VCaP (cell line): ENCODE results near the gene KLK8.

Source experiments
- H3K27ac ChIP-seq: fragments of 450-650 bp; 2 replicates; pipeline ENCODE4 v1.5.1; 2017
- TF ChIP-seq, protein P1 (sequence below): fragments of 450-650 bp; conservative IDR thresholded peaks from 2 replicates; pipeline ENCODE4 v1.5.1; 2017; ENCODE audit warnings: mild to moderate bottlenecking, moderate library complexity

The KLK8 gene

DNA sequence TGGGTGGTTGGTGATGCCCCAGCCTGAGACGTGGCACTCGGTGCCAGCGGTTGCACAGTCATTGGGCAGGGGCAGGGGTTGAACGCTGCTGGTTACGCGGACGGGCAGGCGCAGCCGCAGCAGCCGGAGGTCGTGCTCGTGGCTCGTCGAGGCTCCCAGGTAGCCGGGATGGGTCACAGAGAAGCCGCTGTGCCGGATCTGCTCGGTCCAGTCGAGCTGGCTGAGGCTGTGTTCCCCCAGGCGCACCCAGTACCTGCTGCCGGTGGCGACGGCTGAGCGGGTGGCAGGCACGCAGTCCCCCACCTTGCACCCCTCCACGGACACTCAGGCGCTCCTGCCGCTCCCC is 30.4 kb upstream of the KLK8 start:
- TF ChIP-seq, protein P1, sequence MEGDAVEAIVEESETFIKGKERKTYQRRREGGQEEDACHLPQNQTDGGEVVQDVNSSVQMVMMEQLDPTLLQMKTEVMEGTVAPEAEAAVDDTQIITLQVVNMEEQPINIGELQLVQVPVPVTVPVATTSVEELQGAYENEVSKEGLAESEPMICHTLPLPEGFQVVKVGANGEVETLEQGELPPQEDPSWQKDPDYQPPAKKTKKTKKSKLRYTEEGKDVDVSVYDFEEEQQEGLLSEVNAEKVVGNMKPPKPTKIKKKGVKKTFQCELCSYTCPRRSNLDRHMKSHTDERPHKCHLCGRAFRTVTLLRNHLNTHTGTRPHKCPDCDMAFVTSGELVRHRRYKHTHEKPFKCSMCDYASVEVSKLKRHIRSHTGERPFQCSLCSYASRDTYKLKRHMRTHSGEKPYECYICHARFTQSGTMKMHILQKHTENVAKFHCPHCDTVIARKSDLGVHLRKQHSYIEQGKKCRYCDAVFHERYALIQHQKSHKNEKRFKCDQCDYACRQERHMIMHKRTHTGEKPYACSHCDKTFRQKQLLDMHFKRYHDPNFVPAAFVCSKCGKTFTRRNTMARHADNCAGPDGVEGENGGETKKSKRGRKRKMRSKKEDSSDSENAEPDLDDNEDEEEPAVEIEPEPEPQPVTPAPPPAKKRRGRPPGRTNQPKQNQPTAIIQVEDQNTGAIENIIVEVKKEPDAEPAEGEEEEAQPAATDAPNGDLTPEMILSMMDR: no peak
- no peak overlapping the region for H3K27ac ChIP-seq

DNA sequence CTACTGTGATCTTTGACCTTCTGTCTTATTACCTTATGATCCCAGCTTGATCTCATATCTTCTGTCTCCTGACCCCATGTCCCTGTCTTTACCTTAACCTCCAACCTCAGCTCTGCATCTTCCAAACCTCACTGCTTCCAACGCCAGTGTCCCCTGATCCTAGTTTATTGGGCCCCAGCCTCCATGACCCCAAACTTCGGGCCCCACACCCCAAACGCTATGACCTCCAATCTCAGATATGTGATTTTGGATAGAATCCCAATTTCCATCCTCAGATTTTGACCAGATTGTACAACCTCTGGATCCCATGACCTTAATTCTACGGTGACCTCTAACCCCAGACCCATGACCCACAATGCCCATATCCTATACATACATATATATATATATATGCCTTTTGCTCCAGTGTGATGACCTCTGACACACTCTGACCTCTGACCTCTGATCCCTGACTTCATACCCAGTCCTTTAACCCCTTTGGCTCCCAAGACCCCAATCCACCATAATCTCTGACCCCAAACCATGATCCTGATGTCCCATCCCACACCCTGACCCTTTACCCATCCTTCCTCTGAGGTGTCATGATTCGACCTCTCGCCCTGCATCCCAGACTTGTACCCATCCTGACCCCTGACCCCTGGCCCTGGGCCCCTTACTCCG is 29.9 kb upstream of the KLK8 start:
- H3K27ac ChIP-seq: no peak overlapping the region
- TF ChIP-seq, protein P1: no peak

DNA sequence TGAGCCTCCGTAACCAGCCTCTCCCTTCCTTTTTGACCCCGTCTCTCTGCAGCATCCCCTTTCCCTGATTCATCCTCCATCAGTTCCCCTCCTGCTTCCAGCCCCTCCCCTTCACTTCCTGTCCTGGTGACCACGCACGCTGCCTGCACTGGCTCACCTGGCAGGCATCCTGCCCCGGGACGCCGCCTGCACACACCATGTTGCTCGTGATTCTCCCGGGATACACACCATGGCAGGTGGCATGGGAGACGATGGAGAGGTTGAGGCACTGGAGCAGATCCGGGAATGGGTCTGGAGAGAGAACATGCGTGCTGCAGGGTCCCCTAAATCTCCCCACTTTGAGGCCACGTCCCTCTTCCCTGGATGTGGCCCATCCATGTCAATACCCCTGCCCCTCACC is 29.2 kb upstream of the KLK8 start:
- TF ChIP-seq, protein P1: no peak
- no peak overlapping the region for H3K27ac ChIP-seq

DNA sequence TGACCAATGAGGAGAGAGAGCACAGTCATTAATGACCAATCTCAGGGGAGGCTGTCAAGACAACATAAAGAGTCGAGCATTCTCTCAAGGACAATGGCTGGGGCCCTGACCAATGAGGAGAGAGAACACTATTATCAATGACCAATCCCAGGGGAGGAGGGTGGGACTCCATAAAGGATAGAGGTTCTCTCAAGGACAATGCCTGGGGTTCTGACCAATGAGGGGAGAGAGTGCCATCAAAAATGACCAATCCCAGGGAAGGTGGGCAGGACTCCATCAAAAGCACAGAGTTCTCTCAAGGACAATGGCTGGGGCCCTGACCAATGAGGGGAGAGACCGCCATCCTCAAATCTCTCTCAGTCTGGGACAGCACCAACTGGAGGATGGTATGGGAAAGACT is 28.3 kb upstream of the KLK8 start:
- H3K27ac ChIP-seq: no peak overlapping the region
- TF ChIP-seq, protein P1: no peak

DNA sequence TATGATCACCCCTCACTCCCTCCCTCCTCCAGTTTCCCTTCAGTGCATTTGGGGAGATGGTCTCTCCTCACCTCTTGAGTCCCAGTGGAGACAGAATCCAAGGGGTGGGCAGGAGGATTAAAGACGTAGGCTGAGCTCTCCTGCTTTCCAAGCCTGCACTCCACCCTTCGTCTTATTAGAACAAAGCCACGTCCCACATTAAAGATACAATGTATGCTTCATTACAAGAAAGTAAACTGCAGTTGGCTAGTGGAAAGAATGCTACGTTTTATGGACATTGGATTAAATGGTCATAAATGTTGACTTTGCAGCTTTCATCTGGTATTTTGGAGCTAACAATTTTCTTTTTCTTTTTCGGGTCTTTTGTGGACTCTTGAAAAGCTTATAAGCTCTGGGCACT is 26.5 kb upstream of the KLK8 start:
- TF ChIP-seq, protein P1: no peak
- H3K27ac ChIP-seq: no peak overlapping the region

DNA sequence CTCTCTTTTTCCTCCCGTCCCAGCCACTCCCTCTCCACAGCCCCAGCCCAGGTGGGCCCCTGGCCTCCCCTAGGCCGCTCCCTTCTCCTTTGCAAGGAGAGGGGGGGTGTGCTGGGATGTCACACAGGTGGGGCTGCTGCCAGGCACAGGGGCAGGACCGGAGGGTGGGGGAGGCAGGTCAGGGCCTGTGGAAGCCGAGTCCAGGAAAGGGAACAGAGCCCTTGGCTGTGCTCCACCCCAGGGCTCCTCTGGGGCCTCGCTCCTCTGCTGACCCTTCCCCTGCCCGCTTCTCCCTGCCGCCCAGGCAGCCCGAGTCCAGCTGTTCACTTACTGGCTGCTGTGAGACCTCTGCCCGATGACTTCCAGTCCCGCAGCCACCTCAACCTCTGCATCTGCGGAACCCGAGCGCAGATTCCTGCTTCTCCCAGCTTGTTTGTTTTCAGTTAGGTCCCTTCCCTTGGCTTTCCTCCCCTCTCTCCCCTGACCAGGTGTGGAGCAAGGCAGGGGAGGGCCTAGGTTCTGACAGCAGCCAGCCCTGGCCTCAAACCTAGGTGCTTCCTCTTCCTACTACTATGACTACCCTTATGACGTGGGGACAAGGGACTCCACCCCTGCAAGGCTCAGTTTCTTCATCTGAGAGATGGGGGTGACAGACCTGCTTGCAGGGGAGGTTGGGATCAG is 25.9 kb upstream of the KLK8 start:
- no peak overlapping the region for H3K27ac ChIP-seq
- TF ChIP-seq, protein P1: no peak

DNA sequence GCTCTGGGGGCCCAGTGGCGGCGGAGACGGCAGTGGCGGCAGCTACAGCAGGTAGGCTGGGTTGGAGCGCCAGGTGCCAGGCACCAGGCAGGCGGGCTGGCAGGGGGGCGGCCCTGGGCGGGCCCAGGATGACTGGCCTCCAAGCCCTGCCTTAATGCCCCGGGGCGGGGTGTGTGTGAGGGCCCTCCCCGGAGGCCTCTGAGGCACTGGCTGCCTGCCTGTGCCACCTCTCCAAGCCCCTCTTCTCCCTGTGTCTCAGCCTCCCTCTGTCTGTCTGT is 25.1 kb upstream of the KLK8 start, which contains the start of gene KLK11:
TSS of gene KLK11 (minus strand) at position 63 of the 278 bp plus-strand sequence. CDS start 985 bp downstream, outside the sequence.
- H3K27ac ChIP-seq: no peak within 1 kb of the TSS
- TF ChIP-seq, protein P1: no peak
